Astrocyte of the spinal cord (primary cell): ENCODE data around the gene TAF5.

Experiments used
- DNase-seq: peaks from one replicate; pipeline ENCODE4 v3.0.0; 2011; ENCODE audit warnings: low read depth, low spot score
- H3K4me3 ChIP-seq: 2 replicates; pipeline ENCODE4 v1.5.1; 2011; ENCODE audit warnings: low read depth, mild to moderate bottlenecking, low read length, moderate library complexity
- CTCF ChIP-seq: IDR thresholded peaks from 2 replicates; pipeline ENCODE4 v1.5.1; 2012; ENCODE audit warnings: low read depth, mild to moderate bottlenecking, low read length, inconsistent platforms
- in situ Hi-C: cut with HindIII; loops from 2 replicates; pipeline ENCODE4 v1.10.0; 2017; ENCODE audit warnings: low sequenced_read_pairs

TAF5 gene

GRCh38 chr10:103374263-103374662, 6.5 kb downstream of the TAF5 start:
- H3K4me3 ChIP-seq: no peak overlapping the region
- in situ Hi-C loops: no loop called here
- no peak for TF ChIP-seq CTCF
- no peak for DNase-seq

- no peak for DNase-seq
- no peak for TF ChIP-seq CTCF
- H3K4me3 ChIP-seq: no peak overlapping the region
- in situ Hi-C loops: no loop called here
These were observed 15.0 kb downstream of the TAF5 start for GRCh38 chr10:103382769-103383168.

GRCh38 chr10:103394180-103394579, 26.4 kb downstream of the TAF5 start:
- in situ Hi-C loops: no loop called here
- H3K4me3 ChIP-seq: no peak overlapping the region
- no peak for TF ChIP-seq CTCF
- DNase-seq: no peak

- TF ChIP-seq CTCF: no peak
- in situ Hi-C loops: no loop called here
- DNase-seq: peak; percentile 19
- H3K4me3 ChIP-seq: peak overlapping the region; percentile 99
These were observed 27.9 kb downstream of the TAF5 start for GRCh38 chr10:103395754-103396066.

- peak; percentile 32 for TF ChIP-seq CTCF
- peak within 1 kb of the TSS; percentile 99 for H3K4me3 ChIP-seq
- in situ Hi-C loops: no loop called here
- peak; percentile 97 for DNase-seq
These were observed 28.5 kb downstream of the TAF5 start, which contains the start of the genes ATP5MK and PDCD11 for GRCh38 chr10:103396067-103396788. TSS of gene ATP5MK (minus strand) at chr10:103396475. CDS start at chr10:103392457, 4,018 bp downstream. TSS of gene PDCD11 (plus strand) at chr10:103396626. CDS start at chr10:103398427, 1,801 bp downstream.

- in situ Hi-C loops: no loop called here
- peak overlapping the region; percentile 99 for H3K4me3 ChIP-seq
- DNase-seq: no peak
- TF ChIP-seq CTCF: no peak
These were observed 29.0 kb downstream of the TAF5 start for GRCh38 chr10:103396789-103397087.
